ENCODE data around the gene PCBP2.

PCBP2 gene

GRCh38 chr12:53510181-53510812 is 58.4 kb downstream of the PCBP2 start:
- intact Hi-C loops (cut with DNase I; ENCODE audit: low total_unique reads), result loop anchor here (5.0 kb wide), 1 partner anchor 153 kb away; no protein-coding TSS in a partner anchor
- no peak overlapping the region for H3K4me3 ChIP-seq
- no peaks in the 10 kb centered on the region for H3K9me3 ChIP-seq
- peaks cover 33 to 84% (median 60%) of the 10 kb centered on the region in 3 donors for H3K36me3 ChIP-seq
- DNase-seq, result peak in 1 of 2 donors; percentile 57
- TF ChIP-seq, protein P1, sequence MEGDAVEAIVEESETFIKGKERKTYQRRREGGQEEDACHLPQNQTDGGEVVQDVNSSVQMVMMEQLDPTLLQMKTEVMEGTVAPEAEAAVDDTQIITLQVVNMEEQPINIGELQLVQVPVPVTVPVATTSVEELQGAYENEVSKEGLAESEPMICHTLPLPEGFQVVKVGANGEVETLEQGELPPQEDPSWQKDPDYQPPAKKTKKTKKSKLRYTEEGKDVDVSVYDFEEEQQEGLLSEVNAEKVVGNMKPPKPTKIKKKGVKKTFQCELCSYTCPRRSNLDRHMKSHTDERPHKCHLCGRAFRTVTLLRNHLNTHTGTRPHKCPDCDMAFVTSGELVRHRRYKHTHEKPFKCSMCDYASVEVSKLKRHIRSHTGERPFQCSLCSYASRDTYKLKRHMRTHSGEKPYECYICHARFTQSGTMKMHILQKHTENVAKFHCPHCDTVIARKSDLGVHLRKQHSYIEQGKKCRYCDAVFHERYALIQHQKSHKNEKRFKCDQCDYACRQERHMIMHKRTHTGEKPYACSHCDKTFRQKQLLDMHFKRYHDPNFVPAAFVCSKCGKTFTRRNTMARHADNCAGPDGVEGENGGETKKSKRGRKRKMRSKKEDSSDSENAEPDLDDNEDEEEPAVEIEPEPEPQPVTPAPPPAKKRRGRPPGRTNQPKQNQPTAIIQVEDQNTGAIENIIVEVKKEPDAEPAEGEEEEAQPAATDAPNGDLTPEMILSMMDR (IDR thresholded peaks at IDR 0.05), result no peak
- peaks cover 2 to 30% (median 25%) of the 10 kb centered on the region in 4 donors for H3K4me1 ChIP-seq
- H3K27ac ChIP-seq, result no peak overlapping the region
- H3K27me3 ChIP-seq, result no peaks in the 10 kb centered on the region

DNA sequence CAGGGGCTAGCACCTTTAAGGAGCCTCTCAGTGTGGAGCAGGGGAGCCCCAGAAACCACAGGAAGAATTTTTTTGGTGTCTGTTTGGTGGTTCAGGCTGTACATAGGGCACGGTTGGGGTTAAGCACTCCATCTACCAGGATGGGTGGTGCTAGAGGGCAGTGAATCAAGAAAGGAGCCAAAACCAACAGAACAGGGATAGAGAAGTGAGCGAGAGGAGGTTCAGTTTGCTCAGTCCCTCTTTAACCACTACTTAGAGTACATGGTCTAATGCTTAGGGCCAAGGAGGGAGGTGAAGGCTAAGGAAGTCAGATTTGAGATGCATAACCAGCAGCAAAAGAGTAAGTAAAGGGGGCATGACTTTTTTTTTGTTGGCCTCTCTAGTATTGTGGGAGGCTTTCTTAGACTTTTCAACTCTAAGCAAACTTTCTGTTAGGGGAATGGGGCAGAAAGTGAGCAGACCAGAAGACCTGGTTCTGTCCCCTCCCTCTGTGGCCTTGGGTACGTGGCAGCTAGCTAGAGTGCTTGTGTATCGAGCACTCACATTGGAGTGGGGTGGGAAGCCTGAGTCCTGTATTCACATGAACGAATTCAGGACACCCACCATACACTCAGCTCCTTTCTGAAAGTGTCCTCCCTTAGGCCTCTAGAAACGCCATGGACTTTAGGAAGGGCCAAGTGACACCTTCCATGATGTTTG is 62.0 kb downstream of the PCBP2 start:
- H3K27me3 ChIP-seq, result no peaks in the 10 kb centered on the region
- intact Hi-C loops (cut with DNase I; ENCODE audit: low total_unique reads), result loop anchor here (5.0 kb wide), 1 partner anchor 157 kb away; no protein-coding TSS in a partner anchor
- H3K9me3 ChIP-seq, result no peaks in the 10 kb centered on the region
- peaks cover 60 to 97% (median 79%) of the 10 kb centered on the region in 3 donors for H3K36me3 ChIP-seq
- no peak for DNase-seq
- TF ChIP-seq, protein P1 (IDR thresholded peaks at IDR 0.05), result no peak
- H3K4me1 ChIP-seq, result peaks cover 0 to 1% (median under 1%) of the 10 kb centered on the region in 4 donors
- H3K4me3 ChIP-seq, result no peak overlapping the region
- H3K27ac ChIP-seq, result no peak overlapping the region

GRCh38 chr12:53514628-53515290 is 62.9 kb downstream of the PCBP2 start:
- Histone ChIP-seq H3K4me1 (no peaks in the 10 kb centered on the region), H3K4me3 (no peak overlapping the region), H3K27me3 (no peaks in the 10 kb centered on the region), H3K9me3 (no peaks in the 10 kb centered on the region), H3K27ac (no peak overlapping the region), H3K36me3 (peaks cover 69 to 100% (median 88%) of the 10 kb centered on the region in 3 donors)
- no peak for DNase-seq
- intact Hi-C loops (cut with DNase I; ENCODE audit: low total_unique reads), result loop anchor here (5.0 kb wide), 1 partner anchor 157 kb away; no protein-coding TSS in a partner anchor
- TF ChIP-seq, protein P1 (IDR thresholded peaks at IDR 0.05), result no peak

GRCh38 chr12:53515291-53515680 is 63.4 kb downstream of the PCBP2 start:
- no peaks in the 10 kb centered on the region for H3K9me3 ChIP-seq
- DNase-seq, result no peak
- TF ChIP-seq, protein P1 (IDR thresholded peaks at IDR 0.05), result no peak
- H3K27me3 ChIP-seq, result no peaks in the 10 kb centered on the region
- H3K27ac ChIP-seq, result no peak overlapping the region
- peaks cover 75 to 100% (median 90%) of the 10 kb centered on the region in 3 donors for H3K36me3 ChIP-seq
- intact Hi-C loops (cut with DNase I; ENCODE audit: low total_unique reads), result no loop called here
- no peak overlapping the region for H3K4me3 ChIP-seq
- H3K4me1 ChIP-seq, result no peaks in the 10 kb centered on the region

- no peaks in the 10 kb centered on the region for H3K27me3 ChIP-seq
- H3K36me3 ChIP-seq, result peaks cover 86 to 100% (median 88%) of the 10 kb centered on the region in 3 donors
- H3K9me3 ChIP-seq, result no peaks in the 10 kb centered on the region
- H3K27ac ChIP-seq, result no peak overlapping the region
- intact Hi-C loops (cut with DNase I; ENCODE audit: low total_unique reads), result no loop called here
- TF ChIP-seq, protein P1 (IDR thresholded peaks at IDR 0.05), result no peak
- no peak overlapping the region for H3K4me3 ChIP-seq
- no peak for DNase-seq
- no peaks in the 10 kb centered on the region for H3K4me1 ChIP-seq
These were observed 65.0 kb downstream of the PCBP2 start for GRCh38 chr12:53516758-53517455.
